GM18508 (cell line): ENCODE measurements around the gene GBGT1.
"Not testable (repeated sequence)": the region's sequence is repeated elsewhere in the genome, so short reads cannot be mapped to it uniquely, and the experiment has no call there.

Experiments used
- ATAC-seq: cut with Tn5 transposase; IDR thresholded peaks from one replicate; pipeline ENCODE4 v1.9.1; 2021; ENCODE audit warnings: moderate number of reproducible peaks; ENCODE audit not compliant: insufficient read depth, unreplicated experiment

The GBGT1 gene

DNA sequence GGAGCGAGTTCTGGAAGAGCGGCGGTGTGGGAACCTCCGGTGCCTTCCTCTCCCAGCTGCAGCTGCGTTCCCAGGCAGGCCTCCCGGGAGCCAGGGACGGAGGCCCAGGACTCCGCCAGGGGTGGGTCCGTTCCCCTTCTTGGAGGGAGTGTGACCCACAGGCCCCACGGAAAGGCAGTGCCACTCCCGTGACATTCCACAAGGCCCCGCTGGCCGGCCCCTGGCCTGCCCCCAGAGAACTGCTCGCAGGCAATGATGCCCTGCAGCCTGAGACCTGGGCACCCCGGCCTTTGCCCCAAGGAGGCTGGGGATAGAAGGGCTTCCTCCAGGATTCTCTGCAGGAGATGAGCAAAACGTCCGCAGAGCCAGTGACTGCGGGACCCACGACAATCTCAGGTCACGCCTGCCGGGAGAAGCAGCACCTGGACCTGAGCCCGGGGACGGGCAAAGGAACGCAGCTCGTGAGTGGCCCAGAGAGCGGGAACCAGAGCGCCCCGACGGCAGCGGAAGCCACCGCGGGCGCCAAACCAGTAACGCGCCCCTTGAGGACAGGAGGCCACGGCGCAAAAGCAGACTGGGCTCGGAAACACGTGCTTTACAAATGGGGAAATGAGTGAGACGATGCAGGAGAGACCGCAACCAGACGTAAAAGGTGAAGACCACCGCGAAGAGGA lies 36.1 kb upstream of the GBGT1 start:
- ATAC-seq = no peak

DNA sequence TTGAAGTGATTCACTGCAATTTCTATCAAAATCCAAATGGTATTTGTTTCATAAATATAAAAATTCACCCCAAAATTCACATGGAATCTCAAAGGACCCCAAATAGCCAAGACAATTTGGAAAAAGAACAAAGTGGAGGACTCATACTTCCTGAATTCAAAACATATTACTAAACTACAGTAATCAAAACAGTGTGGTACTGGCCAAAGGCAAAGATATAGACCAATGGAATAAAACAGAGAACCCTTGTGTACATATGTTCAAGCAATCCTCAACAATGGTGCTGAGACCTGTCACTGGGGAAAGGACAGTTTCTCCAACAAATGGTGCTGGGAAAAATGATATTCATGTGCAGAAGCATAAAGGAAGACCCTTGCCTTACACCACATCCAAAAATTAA lies 31.3 kb upstream of the GBGT1 start:
- no peak for ATAC-seq

DNA sequence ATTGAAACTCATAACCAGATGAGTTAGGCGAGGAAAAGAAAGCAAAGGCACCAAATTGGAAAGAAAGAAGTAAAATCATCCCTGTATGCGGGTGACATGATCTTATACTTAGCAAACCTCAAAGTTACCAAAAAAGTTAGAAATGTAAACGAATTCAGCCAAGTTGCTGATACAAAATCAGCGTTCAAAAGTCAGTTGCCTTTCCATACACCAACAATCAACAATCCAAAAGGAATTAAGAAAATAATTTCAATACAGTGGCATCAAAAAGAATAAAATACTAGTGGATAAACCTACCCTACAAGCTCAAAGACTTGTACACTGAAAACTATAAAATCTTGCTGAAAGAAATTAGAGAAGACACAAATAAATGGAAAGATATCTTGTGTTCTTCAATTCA lies 30.9 kb upstream of the GBGT1 start:
- no peak for ATAC-seq

DNA sequence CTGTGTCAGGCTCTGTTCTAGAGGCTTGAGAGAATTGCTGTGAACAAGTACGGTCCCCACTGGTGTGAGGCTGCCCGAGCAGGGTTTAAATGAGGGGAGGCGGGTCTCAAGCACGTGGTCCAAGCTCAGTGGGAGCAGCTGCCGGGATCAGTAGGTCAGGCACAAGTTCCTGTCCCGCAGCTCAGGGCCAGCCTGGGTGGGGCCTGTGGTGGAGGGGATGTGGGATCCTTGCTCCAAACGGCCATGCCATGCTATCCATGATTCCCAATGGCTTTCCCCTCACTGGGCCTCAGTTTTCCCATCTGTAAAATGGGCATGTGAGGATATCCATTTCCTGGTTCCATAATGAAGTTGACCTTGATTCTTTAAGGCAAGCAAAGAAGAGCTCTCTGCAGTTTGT lies 28.3 kb upstream of the GBGT1 start:
- ATAC-seq = no peak

DNA sequence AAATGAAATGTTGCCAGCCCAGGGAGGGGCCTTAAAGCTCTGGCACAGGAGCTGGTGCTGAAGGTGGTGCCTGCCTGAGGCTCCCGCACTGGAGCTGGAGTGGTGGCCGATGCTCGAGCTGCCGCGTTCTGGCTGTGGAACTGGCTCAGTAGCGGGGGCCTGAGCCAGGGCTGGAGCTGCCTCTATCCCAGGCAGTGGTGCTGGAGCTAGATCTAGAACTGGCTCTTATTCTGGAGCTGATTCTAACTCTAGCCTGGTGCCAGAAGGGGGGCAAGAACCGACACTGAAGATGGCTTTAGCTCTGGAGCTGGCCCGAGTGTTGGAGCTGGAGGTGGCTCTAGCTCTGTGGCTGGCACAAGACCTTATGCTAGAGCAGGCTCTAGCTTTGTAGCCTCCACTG lies 26.1 kb upstream of the GBGT1 start:
- ATAC-seq = no peak

DNA sequence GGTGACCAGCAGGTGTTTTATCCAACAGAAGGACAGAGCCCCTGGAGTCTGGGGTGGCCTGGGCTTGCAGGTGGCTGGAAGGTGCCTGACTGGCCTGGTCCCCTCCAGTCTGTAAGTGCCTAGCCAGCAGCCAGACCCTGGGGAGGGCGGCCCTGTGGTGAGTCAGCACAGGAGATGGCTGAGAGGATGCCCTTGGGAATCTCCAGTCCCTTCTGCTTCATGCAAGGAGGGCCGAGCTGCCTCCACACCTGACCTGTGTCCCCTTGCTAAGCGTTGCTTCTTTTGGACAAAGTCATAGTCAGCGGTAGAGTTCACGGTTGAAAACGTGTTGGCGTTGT lies 25.1 kb upstream of the GBGT1 start:
- no peak for ATAC-seq

DNA sequence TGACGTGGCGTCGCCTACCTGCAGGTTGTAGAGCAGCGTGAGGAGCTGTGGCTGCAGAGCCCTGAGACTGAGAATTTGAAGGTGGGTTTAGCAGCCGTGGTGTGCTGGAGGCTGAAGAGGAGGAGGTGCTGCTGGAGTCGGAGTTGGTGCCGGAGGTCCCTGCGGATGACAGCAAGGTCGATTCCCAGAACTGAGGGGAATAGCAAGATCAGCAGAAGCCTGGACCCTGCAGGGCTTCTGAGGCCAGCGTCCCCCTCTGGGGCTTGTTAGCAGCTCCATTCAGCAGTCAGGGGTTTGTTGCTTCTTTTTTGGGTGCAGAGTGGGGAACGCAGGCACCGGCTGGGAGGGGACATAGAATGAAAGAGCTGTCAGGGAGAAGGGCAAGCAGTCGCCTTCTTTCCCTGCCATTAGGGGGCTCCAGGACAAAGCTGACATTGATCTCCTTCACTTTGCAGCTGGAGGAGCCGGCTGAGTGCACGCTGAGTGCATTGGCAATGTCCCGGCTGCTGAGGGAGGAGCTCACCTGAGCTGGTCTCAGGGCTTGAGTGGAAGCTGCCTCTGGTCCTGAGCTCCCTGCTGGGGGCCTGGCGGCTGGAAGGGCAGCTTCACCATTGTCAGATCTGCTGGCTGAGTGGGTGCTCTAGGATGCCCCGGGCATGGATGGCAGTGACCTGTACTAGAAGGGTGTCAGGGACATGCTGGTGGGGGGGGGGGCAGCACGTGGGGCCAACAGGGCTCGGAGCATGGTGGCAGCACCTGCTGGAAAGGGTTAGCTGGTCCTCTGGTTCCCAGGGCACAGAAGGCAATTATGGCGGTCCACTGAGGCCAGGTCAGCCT lies 24.5 kb upstream of the GBGT1 start:
- no peak for ATAC-seq

DNA sequence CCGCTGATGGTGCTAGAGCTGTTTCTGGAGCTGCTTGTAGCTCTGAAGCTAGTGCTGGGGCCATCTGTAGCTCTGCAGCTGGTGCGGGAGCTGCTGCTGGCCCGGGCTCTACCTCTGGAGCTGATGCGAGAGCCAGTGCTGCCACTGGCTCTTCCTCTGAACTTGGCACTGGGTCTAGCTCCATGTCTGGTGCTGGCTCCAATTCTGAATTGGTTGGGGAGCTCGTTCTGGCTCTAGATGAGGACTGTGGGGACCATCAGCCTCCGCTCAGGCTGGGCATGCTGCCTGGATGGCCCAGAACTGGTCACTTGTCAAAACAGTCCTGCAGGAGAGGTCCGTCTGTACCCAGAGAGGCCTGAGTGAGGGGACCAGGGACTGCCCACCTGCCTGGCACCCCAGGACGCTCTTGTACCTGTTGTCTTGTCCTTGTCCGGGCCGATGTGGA lies 23.9 kb upstream of the GBGT1 start:
- ATAC-seq = no peak

DNA sequence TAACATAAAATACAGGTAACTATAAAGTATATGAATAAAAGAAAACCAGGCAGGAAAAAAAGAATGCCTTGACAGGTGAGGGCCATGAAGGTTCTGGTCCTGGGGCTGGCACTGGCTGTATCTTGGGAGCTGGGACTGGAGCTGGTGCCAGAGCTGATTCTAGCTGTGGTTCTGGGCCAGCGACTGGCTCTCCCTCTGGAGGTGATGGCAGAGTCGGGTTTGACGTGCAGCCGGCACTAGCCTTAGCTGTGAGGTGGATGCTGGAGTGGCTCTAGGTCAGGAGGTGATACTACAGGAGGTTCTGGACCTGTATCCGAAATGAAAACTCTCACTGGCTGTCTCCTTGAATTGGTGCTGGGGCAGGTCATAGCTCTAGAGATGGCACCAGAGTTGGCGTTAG lies 23.0 kb upstream of the GBGT1 start:
- no peak for ATAC-seq

DNA sequence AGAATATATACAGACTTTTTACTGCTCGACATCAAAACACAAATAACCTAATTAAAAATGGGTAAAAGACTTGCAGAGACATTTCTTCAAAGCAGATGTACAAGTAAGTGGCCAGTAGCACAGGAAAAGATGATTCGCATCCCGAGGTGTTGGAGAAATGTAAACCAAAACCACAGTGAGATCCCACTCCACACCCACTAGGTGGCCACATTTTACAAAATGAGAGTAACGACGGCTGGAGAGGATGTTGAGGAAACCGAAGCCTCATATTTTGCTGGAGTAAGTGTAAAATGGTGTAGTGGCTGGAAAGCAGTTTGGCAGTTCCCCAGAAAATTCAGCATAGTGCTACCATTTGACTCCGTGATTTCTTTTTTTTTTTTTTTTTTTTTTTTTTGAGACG lies 21.3 kb upstream of the GBGT1 start:
- ATAC-seq = no peak

DNA sequence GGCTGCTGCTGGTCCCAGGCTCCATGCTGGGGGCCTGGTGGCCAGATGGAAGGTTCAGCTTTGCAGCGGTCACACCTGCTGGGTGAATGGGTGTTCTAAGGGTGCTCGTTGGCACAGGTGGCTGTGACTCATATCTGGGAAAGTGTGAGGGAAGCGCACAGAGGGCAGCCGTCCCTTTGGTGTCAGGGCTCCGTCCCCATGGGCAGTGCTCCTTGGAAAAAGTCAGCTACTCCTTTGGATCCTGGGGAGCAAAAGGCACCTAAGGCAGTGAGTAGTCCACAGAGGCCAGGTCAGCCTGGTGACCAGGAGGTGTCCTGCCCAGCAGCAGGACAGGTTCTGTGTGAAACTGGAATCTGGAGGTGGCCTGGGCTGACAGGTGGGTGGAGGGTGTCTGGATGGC lies 18.4 kb upstream of the GBGT1 start:
- ATAC-seq = no peak

DNA sequence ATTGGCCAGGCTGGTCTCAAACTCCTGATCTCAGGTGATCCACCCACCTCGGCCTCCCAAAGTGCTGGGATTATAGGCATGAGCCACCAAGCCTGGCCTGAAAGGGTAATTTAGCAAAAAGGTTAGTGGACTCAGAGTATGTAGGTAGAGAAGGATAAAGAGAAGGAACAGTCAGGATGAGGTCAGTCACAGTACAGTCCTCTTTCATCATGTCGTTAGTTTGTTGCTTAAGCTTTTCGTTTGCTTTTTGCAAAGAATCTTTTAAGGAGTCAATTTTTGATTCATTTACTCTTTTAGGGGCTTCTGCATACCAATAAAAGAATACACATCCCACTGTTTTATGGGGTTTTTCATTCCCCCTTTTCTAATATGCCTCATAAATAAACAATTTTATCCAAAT lies 17.8 kb upstream of the GBGT1 start:
- ATAC-seq = no peak

DNA sequence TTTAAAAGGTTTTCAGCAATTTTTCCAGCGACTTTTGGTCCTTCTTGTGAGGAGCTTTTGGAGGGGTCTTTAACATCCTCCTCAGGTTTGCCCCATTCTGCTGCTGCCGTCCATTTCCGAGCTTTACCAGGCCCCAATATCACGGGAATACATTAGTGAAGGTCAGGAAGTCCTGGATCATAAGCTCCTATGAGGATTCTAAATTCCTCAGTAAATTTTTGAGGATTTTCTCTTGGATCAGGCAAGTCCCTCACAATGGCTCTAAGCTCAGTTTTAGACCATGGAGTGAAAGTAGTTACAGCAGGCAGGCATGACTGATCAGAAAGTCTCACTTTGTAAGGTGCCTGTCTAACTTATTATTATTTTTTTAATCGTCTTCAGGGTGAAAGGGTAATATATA lies 17.2 kb upstream of the GBGT1 start:
- ATAC-seq = no peak

DNA sequence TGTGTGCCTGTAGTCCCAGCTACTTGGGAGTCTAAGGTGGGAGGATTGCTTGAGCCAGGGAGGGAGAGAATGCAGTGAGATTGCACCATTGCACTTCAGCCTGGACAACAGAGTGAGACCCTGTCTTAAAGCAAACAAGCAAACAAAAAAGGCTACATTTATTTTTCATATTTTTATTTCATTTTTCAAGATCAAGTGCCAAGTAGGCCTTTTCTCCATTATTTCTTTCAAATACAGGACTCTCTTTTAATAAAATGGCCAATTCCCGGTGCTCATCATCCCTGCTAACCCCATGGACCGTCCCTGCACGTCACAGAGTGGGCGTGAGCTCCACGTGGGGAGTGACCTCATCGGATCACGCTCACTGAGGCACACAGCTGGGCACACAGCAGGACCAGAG lies 9.3 kb upstream of the GBGT1 start:
- ATAC-seq = no peak

DNA sequence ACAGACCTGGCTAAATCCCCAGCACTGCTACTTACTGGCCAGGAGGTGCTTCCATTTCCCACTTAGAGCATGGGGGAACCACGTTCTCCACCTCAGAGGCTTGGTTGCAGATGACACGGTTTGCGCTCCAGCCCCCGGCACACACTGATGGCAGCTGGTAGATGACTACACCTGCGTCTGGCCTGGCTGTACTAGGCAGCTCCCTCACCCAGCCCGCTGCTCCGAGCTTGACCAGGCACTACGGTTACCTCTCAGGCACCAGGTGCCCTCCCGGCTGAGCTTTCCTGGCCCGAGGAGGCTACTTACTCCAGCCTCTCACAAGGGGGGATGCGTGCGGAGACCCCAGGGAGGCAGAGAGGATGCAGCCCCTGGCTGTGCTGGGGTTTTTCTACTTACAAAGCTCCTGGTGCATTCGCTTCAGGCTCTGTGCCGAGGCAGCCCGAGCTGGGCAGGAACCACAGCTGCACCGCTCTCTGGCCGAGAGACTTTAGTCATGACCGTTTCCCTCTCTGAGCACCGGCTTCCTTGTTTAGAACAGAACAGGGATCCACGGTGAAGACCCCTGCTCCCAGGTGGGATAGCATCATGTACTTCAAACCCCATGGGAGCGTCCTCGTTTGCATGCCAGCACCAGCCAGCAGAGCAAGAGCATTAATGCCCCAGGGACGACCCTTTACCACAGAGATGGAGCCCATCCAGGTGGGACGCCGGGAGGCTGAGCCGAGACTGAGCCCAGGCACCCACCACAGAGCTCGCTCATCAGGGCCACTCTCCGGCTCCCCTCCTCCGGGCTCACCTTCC lies 7.6 kb upstream of the GBGT1 start:
- ATAC-seq = no peak

DNA sequence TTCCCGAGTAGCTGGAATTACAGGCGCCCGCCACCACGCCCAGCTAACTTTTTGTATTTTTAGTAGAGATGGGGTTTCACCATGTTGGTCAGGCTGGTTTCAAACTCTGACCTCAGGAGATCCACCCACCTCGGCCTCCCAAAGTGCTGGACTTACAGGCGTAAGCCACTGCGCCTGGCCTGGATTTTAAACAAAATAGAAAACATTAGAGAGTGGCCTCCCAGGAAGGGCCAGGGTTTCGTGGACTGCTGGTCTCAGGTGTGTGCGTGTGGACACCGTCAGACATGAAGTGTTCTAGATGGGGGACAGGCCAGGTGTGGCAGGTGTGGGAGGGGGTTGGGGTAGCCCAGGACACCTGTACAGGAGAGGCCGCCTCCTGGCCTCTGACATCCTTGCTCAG lies 7.0 kb upstream of the GBGT1 start:
- ATAC-seq = no peak

DNA sequence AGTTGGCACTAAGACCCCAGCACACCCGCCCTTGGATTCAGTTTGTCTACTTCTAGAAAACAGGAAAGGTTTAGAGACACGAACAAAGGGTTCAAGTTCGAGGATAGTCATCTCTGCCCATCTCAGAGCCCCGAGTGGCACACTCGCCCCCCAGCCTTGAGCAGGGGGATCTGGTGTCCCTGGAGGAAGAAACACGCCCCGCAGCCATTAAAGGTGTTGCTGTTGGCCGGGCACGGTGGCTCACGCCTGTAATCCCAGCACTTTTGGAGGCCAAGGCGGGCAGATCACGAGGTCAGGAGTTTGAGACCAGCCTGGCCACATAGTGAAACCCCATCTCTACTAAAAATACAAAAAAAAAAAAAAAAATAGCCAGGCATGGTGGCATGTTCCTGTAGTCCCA lies 6.0 kb upstream of the GBGT1 start:
- not testable (repeated sequence) for ATAC-seq

DNA sequence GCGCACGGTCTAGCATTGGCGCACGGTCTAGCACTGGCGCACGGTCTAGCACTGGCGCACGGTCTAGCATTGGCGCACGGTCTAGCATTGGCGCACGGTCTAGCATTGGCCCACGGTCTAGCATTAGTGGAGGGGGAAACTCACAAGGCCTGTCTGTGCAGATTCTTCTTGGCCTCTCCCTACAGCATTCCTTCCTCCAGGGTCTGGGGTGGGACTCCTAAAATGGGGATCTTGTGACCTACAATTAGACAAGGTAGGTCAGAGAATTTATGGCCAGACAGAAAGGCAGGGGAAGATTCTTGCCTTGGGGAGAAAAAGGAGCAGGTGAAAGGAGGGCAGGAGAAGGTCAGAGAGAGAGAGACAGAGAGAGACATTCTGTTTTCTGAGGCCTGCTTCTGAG lies 5.4 kb upstream of the GBGT1 start:
- no peak for ATAC-seq

DNA sequence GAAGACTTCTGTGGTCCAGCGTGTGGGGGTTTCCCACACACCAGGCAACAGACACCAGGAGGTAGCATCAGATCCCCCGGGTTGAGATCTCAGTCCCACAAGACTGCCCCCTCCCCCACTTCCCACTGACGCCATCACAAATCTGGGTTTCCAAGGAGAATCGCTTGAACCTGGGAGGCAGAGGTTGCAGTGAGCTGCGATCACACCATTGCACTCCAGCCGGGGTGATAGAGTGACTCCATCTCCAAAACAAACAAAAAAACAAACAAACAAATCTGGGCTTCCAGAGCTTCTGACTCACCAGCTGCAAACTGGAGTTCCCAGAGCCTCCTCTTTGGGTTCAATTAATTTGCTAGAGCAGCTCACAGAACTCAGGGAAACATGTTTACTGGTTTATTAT lies 4.7 kb upstream of the GBGT1 start:
- ATAC-seq = no peak

DNA sequence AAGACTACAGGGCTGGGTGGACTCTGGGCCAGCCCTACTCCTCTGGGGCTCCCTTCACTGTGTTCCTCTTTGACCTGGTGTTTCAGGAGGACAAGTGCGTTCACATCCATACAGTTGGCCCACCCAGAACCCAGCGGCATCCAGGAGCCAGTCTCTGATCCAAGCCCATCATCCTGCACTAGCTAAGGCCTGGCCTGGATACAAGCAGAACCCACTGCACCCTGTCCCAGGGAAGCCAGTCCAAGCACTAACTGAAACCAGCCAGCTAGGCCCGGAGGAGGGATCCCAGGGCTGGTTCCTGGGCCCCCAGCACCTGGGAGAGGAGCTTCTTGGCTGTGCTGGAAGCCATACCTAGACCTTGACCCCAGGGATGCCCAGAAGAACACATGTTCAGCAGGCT lies 4.1 kb upstream of the GBGT1 start:
- no peak for ATAC-seq

DNA sequence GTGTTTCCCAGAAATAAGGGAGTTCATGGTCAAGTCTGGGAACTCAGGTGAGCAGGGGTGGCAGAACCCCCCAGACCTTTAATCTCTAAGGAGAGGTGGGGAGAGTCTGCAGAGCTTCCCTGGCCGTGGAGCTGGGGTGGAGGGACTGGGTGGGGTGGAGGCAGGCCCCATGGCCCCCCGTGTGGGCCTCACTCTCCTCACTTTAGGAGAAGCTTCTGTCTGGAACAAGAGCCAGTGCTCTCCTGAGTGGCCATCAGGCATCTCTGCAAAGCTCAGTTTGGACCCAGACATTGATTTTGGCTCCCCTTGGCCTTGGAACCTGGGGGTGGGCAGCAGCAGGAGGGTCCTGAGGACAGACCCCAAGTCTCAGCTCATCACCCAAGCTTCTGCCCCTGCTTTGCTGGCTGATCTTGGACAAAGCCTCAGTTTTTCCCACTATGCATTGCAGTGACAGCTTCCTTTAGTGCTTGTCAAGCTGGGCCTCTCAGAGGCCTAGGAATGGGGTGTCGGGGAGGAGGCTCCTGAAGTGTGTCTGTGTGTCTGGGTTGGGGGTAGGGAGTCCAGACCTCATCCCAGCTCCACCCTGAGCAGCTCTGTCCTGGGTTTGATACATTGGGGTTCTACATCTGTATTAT lies 3.5 kb upstream of the GBGT1 start:
- ATAC-seq = no peak
